GM10847 (cell line): ENCODE data around the gene NPTX1.

Source experiments
- POLR2A ChIP-seq: IDR thresholded peaks from 2 replicates; pipeline ENCODE4 v1.6.1; 2011; ENCODE audit not compliant: insufficient read length; ENCODE audit errors: extremely low read depth

The NPTX1 gene

DNA sequence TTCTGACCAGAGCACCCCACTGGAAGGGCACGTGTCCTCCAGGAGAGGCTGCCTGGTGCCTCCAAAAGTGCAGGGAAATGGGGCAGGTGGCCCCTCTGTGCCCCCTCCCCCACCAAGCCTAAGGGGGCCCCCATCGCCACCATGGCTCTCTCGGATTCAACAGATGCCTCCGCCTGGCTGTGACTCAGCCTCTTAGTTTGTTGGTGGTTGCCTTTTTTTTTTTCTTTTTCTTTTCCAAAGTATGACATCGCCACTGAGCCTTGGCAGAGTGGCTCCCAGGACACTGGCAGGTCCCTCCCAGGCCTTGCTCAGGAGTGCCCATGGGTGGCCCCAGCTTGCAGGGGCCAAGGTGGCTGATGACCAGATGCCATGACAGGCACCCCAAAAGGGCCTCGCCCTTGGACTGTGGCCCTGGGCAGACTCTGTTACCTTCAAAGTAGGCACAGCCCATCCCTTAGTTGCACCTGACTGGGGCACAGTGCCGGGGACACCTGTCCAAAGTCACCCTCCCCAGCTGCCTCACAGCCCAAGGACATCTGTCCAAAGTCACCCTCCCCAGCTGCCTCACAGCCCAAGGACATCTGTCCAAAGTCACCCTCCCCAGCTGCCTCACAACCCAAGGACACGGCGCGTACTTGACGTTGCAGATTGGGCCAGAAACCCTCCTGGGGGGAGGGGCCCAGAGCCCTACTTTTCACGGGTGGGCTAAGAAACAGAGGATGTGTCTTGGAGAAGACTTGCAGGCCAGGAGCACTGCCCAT, 29.6 kb downstream of the NPTX1 start:
- no peak for TF ChIP-seq POLR2A

DNA sequence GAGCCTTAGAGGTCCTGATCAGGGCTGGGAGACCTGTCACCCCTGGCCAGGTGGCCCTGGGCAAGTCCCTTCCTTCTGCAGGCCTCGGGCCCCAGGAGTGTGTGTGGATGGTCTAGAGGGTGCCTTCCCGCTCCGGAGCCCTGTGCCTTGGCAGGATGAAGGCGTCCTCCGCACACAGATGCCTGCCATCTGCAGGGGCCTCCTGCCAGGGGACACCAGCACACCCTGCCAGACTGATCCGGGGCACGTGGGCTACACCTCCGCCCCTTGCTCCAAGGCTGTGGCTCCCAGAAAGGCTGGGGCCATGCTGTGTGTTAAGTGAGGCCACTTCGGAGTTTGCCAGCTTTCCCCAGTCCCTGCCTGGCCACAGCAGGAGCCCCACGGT, 30.7 kb downstream of the NPTX1 start:
- TF ChIP-seq POLR2A, result no peak

GRCh38 chr17:80445007-80445725, 31.2 kb downstream of the NPTX1 start:
- TF ChIP-seq POLR2A, result no peak

DNA sequence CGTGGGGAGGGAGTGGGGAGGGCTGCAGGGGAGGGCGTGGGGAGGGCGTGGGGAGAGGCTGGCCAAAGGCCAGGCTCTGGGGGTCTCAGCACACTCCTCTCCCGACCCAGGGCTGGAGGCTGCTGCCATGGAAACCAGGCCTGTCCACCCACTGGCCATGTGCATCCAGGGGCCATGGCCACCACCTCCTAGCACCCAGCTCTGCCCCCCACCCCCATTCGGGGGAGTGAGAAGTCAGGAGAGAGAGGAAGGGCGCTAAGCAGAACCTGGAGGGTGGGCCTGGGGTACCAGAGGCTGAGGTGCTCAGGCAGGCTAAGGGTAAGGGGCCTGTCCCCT, 31.8 kb downstream of the NPTX1 start:
- TF ChIP-seq POLR2A, result no peak

GRCh38 chr17:80443916-80444643, 32.3 kb downstream of the NPTX1 start:
- no peak for TF ChIP-seq POLR2A

GRCh38 chr17:80443498-80443897, 32.9 kb downstream of the NPTX1 start:
- TF ChIP-seq POLR2A, result no peak

GRCh38 chr17:80442764-80443163, 33.6 kb downstream of the NPTX1 start:
- TF ChIP-seq POLR2A, result no peak

GRCh38 chr17:80442323-80442659, 34.1 kb downstream of the NPTX1 start:
- no peak for TF ChIP-seq POLR2A

DNA sequence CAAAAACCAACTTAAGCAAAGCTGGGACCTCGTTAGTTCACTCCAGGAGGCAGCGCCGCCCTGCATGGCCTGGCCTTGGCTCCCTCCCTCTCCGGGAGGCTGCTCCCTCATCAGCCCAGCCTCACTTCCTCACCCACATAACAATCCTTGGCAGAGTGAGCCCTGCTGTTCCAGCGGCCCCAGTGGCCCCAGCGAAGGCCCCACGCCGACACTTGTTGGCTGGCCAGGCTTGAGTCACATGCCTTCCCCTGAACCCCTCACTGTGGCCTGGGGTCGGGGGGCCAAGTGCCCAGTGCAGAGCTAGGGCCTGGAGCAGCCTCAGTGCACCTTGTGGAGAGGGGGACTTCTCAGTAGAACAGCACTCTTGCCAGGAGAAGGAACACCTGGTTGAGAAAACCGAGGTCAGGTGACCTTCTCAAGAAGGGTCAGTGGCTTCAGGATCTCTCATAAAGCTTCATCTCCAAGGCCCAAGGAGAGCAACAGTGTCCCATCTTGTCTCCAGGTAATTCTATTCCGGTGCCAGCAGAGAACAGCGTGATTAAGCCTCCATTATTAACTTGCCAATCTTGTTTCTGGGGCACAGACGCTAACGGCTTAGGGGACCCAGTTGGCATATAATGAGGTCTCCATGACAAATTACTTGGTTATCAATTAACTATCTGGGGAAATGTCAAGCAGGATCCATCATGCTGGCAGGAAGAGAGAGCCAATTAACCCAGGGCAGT, 34.6 kb downstream of the NPTX1 start:
- TF ChIP-seq POLR2A, result no peak

DNA sequence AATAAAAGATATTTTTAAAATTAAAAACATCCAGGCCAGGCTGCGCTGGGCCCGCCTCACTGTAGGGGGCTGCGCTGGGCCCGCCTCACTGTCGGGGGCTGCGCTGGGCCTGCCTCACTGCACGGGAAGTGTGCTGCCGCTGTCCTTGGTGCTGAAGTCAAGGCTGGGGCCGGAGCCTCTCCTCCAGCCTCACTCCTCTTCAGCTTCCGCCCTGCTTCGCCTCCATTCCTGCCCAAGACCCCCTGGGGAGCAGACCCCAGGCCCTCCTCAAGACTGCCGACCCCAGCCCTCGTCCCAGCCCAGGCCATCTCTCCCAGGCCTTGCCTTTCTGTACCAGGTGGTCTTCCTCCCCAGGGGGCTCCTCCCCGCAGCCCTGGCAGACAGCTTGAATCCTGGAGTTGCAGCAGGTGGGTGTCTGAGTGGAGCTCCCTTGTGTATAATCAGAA, 35.3 kb downstream of the NPTX1 start:
- no peak for TF ChIP-seq POLR2A

DNA sequence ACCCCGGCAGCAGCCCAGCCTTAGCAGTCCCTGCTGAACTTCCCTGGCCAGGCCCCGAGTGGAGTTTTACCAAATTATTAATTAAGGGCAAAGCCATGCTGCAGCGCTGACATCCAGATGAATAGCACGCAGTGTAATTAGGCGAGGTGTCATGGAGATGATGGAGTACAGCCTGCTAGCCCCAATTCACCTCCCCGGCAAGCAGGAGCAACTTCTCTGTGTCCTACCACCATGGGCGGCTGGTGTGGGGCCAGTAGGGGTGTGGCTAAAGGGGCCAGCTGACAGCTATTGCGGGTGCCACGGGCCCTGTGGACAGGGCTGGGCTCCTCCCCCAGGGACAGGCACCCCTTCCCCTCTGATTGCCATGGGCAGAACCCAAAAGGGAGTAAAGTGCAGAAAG, 36.9 kb downstream of the NPTX1 start:
- no peak for TF ChIP-seq POLR2A

DNA sequence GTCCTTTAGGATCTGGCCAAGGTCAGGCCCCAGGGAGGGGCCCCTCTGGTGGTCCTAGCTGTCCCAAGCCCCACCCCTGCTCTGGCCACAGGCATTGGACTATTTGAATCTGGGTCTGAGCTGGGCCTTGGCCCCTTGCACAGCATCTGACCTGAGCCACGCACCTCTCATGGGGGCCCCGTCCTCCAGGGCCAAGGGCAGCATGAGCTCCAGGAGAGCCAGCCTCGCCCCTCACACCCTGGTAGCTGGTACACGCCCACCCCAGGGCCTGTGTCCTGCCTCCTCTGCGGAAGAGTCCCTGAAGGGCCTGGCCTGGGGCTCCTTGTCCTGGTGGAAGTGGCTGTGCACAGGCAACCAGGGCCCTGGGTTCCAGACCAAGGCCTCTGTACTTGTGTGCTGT, 37.6 kb downstream of the NPTX1 start:
- TF ChIP-seq POLR2A, result no peak

GRCh38 chr17:80437532-80437931, 38.9 kb downstream of the NPTX1 start:
- no peak for TF ChIP-seq POLR2A

DNA sequence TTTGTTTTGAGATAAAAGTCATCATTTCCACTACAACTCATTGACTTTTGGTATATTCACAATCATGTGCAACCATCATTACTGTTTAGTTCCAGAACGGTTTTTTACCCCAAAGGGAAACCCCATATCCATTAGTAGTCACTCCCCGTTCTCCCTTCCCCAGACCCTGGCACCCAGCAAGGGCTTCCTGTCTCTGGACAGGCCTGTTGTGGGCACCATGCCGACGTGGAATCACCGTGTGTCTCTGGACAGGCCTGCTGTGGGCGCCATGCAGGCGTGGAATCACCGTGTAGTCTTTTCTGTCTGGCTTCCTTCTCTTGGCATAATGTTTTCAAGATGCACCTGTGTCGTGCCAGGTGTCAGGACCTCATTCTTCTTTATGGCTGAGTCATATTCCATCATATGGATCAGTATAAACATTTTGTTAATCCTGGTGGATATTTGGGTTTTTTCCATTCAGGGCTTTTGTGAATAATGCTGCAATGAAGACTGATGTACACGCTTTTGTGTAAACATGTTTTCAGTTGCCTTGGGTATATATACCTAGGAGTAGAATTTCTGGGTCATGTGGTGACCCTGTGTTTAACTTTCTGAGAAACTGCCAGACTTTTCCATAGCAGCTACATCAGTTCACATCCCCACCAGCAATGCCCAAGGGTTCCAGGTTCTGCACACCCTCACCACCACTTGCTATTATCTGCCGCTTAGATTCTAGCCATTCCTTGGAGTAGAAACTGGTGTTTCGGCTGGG, 42.3 kb downstream of the NPTX1 start:
- TF ChIP-seq POLR2A, result no peak
